H9 (cell line): ENCODE results near the gene ULK2. TPM values are rescaled to one million over a fixed set of nuclear protein-coding genes. Genes with fewer than 3 reads are reported as not detected.
A peak's percentile ranks its signal among the peaks of the same experiment; 100 is the strongest.

Experiments used
- DNase-seq: peaks from one replicate; pipeline ENCODE4 v3.0.0-alpha.2; 2017
- H2AFZ ChIP-seq: one replicate; pipeline ENCODE4 v1.6.1; 2013; ENCODE audit warnings: mild to moderate bottlenecking, low read length, control low read depth, moderate library complexity
- H2AK5ac ChIP-seq: 2 replicates; pipeline ENCODE4 v1.6.1; 2013; ENCODE audit warnings: low read length, control low read depth, mixed read lengths; ENCODE audit not compliant: insufficient read length
- H2BK120ac ChIP-seq: one replicate; pipeline ENCODE4 v1.6.1; 2013; ENCODE audit warnings: low read depth, mild to moderate bottlenecking, low read length, control low read depth, inconsistent platforms; ENCODE audit not compliant: poor library complexity, severe bottlenecking
- H2BK12ac ChIP-seq: 2 replicates; pipeline ENCODE4 v1.6.1; 2013; ENCODE audit warnings: low read length, control low read depth, mixed read lengths, low read depth; ENCODE audit not compliant: insufficient read length
- H2BK15ac ChIP-seq: 2 replicates; pipeline ENCODE4 v1.6.1; 2013; ENCODE audit warnings: low read depth, low read length, control low read depth
- H2BK20ac ChIP-seq: one replicate; pipeline ENCODE4 v1.6.1; 2013; ENCODE audit warnings: low read depth, mild to moderate bottlenecking, low read length, control low read depth, inconsistent platforms; ENCODE audit not compliant: poor library complexity, severe bottlenecking
- H2BK5ac ChIP-seq: 2 replicates; pipeline ENCODE4 v1.6.1; 2013; ENCODE audit warnings: low read length, control low read depth, mixed read lengths; ENCODE audit not compliant: insufficient read length
- H3K14ac ChIP-seq: 2 replicates; pipeline ENCODE4 v1.6.1; 2013; ENCODE audit warnings: low read length, control low read depth; ENCODE audit not compliant: insufficient read depth
- H3K18ac ChIP-seq: 2 replicates; pipeline ENCODE4 v1.6.1; 2013; ENCODE audit warnings: low read depth, mild to moderate bottlenecking, mixed read lengths, low read length, control low read depth; ENCODE audit not compliant: insufficient read length
- H3K23ac ChIP-seq: 2 replicates; pipeline ENCODE4 v1.6.1; 2013; ENCODE audit warnings: low read length, control low read depth, mixed read lengths, low read depth; ENCODE audit not compliant: insufficient read length
- H3K23me2 ChIP-seq: 2 replicates; pipeline ENCODE4 v1.6.1; 2013; ENCODE audit warnings: low read depth, mild to moderate bottlenecking, mixed read lengths, low read length, control low read depth; ENCODE audit not compliant: insufficient read length, poor library complexity, severe bottlenecking
- H3K27ac ChIP-seq: 2 replicates; pipeline ENCODE4 v1.5.1; 2013; ENCODE audit warnings: low read length, control low read depth, mixed read lengths, low read depth; ENCODE audit not compliant: insufficient read length
- H3K27me3 ChIP-seq: 2 replicates; pipeline ENCODE4 v1.6.1; 2013; ENCODE audit warnings: low read length, control low read depth, inconsistent platforms; ENCODE audit not compliant: insufficient read depth
- H3K4ac ChIP-seq: 2 replicates; pipeline ENCODE4 v1.6.1; 2013; ENCODE audit warnings: low read depth, mild to moderate bottlenecking, control low read depth, inconsistent platforms, low read length, moderate library complexity
- H3K4me1 ChIP-seq: 2 replicates; pipeline ENCODE4 v1.6.1; 2013; ENCODE audit warnings: low read length, control low read depth, inconsistent platforms; ENCODE audit not compliant: insufficient read depth
- H3K4me2 ChIP-seq: 2 replicates; pipeline ENCODE4 v1.6.1; 2013; ENCODE audit warnings: low read length, control low read depth, mixed read lengths; ENCODE audit not compliant: insufficient read length, insufficient read depth
- H3K56ac ChIP-seq: 2 replicates; pipeline ENCODE4 v1.6.1; 2013; ENCODE audit warnings: low read depth, mild to moderate bottlenecking, mixed read lengths, low read length, control low read depth; ENCODE audit not compliant: insufficient read length
- H3K79me1 ChIP-seq: 2 replicates; pipeline ENCODE4 v1.6.1; 2013; ENCODE audit warnings: low read depth, mild to moderate bottlenecking, moderate library complexity, low read length, control low read depth, inconsistent platforms; ENCODE audit not compliant: insufficient read depth, poor library complexity, severe bottlenecking
- H3K79me2 ChIP-seq: 2 replicates; pipeline ENCODE4 v1.6.1; 2013; ENCODE audit warnings: low read length, control low read depth, inconsistent platforms; ENCODE audit not compliant: insufficient read depth
- H3K9ac ChIP-seq: 2 replicates; pipeline ENCODE4 v1.6.1; 2013; ENCODE audit warnings: low read length, control low read depth, mixed read lengths; ENCODE audit not compliant: insufficient read length; ENCODE audit errors: extremely low read depth
- H3K9me3 ChIP-seq: one replicate; pipeline ENCODE4 v1.6.1; 2013; ENCODE audit warnings: low read depth, low read length, inconsistent platforms; ENCODE audit not compliant: control insufficient read depth
- H3T11ph ChIP-seq: one replicate; pipeline ENCODE4 v1.6.1; 2013; ENCODE audit warnings: mild to moderate bottlenecking, low read length, control low read depth, inconsistent platforms
- H4K20me1 ChIP-seq: one replicate; pipeline ENCODE4 v1.6.1; 2013; ENCODE audit not compliant: control insufficient read depth, insufficient read length, insufficient read depth
- H4K5ac ChIP-seq: 2 replicates; pipeline ENCODE4 v1.6.1; 2013; ENCODE audit warnings: low read depth, mild to moderate bottlenecking, mixed read lengths, low read length, control low read depth; ENCODE audit not compliant: insufficient read length
- H4K8ac ChIP-seq: replicated peaks from 2 replicates; pipeline ENCODE4 v1.6.1; 2013; ENCODE audit warnings: low read length, control low read depth, mixed read lengths, low read depth; ENCODE audit not compliant: insufficient read length
- H4K91ac ChIP-seq: 2 replicates; pipeline ENCODE4 v1.6.1; 2013; ENCODE audit warnings: low read depth, mild to moderate bottlenecking, moderate library complexity, mixed read lengths, low read length, control low read depth; ENCODE audit not compliant: insufficient read length
- H3K27ac Mint-ChIP-seq, 3 experiments: 2 replicates in 2 of 3; 3 replicates in 1 of 3; pipeline ENCODE4 v1.8.0; 2020 to 2021; ENCODE audit warnings: mixed read lengths in 3 of 3, mild to moderate bottlenecking in 1 of 3, moderate library complexity in 1 of 3
- H3K27me3 Mint-ChIP-seq: 2 replicates; pipeline ENCODE4 v1.8.0; 2021; ENCODE audit warnings: low read depth, mild to moderate bottlenecking, moderate library complexity, mixed read lengths
- H3K36me3 Mint-ChIP-seq, 3 experiments: 2 replicates in 2 of 3; 3 replicates in 1 of 3; pipeline ENCODE4 v1.8.0; 2020 to 2021; ENCODE audit warnings: low read depth in 3 of 3, mixed read lengths in 3 of 3; ENCODE audit not compliant: insufficient read depth in 1 of 3
- H3K4me1 Mint-ChIP-seq, 2 experiments: 2 replicates each; pipeline ENCODE4 v1.8.0; 2020; ENCODE audit warnings: mixed read lengths in 2 of 2
- H3K4me3 Mint-ChIP-seq, 2 experiments: 2 replicates in 1 of 2; 3 replicates in 1 of 2; pipeline ENCODE4 v1.8.0; 2020 to 2021; ENCODE audit warnings: mild to moderate bottlenecking in 2 of 2, mixed read lengths in 2 of 2, moderate library complexity in 1 of 2
- H3K9me3 Mint-ChIP-seq, 2 experiments: 2 replicates in 1 of 2; 3 replicates in 1 of 2; pipeline ENCODE4 v1.8.0; 2020; ENCODE audit warnings: mild to moderate bottlenecking in 2 of 2, mixed read lengths in 2 of 2, moderate library complexity in 1 of 2
- WGBS: extraction: QIAGEN DNeasy Blood & Tissue Kit; methylation state at CpG from one replicate; pipeline ENCODE4 v1.1.7; 2013; ENCODE audit warnings: missing lambda C conversion rate, low lambda C conversion rate, mixed read lengths; ENCODE audit not compliant: insufficient read length; ENCODE audit errors: extremely low coverage; 5-methylcytosine and 5-hydroxymethylcytosine counted together
- total RNA-seq: library from RNA; stranded (reverse); gene quantifications from 2 replicates; pipeline ENCODE4 v1.2.1, GENCODE V29; 2021
- TF ChIP-seq, protein P1 (sequence below): fragments of 200-600 bp; sonication (generic); conservative IDR thresholded peaks from 3 replicates; pipeline ENCODE4 v1.8.0; 2021; ENCODE audit warnings: antibody characterized with exemption, mild to moderate bottlenecking

Gene ULK2
- total RNA-seq, 1 experiment from 2014 or later, result 11.5 TPM

DNA sequence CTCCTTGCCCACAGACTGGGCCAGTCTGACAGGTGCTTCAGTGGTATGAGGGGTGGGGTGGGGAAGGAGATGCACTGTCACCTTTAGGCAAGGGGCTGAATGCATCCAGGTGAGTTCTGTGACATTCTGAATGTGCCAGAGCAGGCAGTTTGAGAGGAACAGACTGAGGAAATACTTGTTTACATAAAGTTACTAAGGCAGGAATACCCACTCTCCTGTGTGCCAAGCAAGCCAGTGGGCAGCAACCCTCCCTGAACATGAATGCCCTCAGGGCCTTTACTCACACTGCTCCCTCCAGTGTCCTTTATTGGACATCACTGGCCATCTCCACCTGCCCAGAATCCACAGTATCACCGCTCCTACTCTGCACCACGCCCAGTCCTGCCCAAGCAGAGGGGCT lies 33.1 kb upstream of the ULK2 start:
- no peaks in the 10 kb centered on the region for H3K9me3 Mint-ChIP-seq
- H4K91ac ChIP-seq, result no peak overlapping the region
- no peak overlapping the region for H2BK120ac ChIP-seq
- no peak overlapping the region for H2BK20ac ChIP-seq
- H3K4ac ChIP-seq, result no peak overlapping the region
- H4K8ac ChIP-seq, result no peak overlapping the region
- H2BK5ac ChIP-seq, result no peak overlapping the region
- no peak overlapping the region for H3T11ph ChIP-seq
- H3K14ac ChIP-seq, result no peak overlapping the region
- no peak overlapping the region for H3K4me2 ChIP-seq
- no peak overlapping the region for H2BK12ac ChIP-seq
- H3K27ac Mint-ChIP-seq, result peak overlapping the region in 1 of 3 experiments; percentile 45; a peak in 2 of 7 replicates
- no peak overlapping the region for H3K9ac ChIP-seq
- no peak overlapping the region for H3K18ac ChIP-seq
- no peak for DNase-seq
- peaks cover 8 to 17% of the 10 kb centered on the region in 2 experiments for H3K4me1 Mint-ChIP-seq
- no peak overlapping the region for H4K5ac ChIP-seq
- no peaks in the 10 kb centered on the region for H3K27me3 Mint-ChIP-seq
- H4K20me1 ChIP-seq, result no peaks in the 10 kb centered on the region
- H2AFZ ChIP-seq, result no peak overlapping the region
- no peaks in the 10 kb centered on the region for H3K23me2 ChIP-seq
- no peaks in the 10 kb centered on the region for H3K79me2 ChIP-seq
- H2AK5ac ChIP-seq, result no peak overlapping the region
- H2BK15ac ChIP-seq, result no peak overlapping the region
- H3K4me1 ChIP-seq, result no peaks in the 10 kb centered on the region; the same call in 1 of the 2 replicates
- no peak overlapping the region for H3K56ac ChIP-seq
- peaks cover 11 to 51% (median 33%) of the 10 kb centered on the region in 3 experiments; a peak in 6 of 7 replicates for H3K36me3 Mint-ChIP-seq
- H3K27me3 ChIP-seq, result no peaks in the 10 kb centered on the region
- no peak overlapping the region for H3K27ac ChIP-seq
- no peak overlapping the region for H3K4me3 Mint-ChIP-seq
- WGBS, result no CpG with 5 or more reads among the region's 2 CpGs
- H3K79me1 ChIP-seq, result no peaks in the 10 kb centered on the region
- H3K23ac ChIP-seq, result no peak overlapping the region
- H3K9me3 ChIP-seq, result no peaks in the 10 kb centered on the region
- TF ChIP-seq, protein P1, sequence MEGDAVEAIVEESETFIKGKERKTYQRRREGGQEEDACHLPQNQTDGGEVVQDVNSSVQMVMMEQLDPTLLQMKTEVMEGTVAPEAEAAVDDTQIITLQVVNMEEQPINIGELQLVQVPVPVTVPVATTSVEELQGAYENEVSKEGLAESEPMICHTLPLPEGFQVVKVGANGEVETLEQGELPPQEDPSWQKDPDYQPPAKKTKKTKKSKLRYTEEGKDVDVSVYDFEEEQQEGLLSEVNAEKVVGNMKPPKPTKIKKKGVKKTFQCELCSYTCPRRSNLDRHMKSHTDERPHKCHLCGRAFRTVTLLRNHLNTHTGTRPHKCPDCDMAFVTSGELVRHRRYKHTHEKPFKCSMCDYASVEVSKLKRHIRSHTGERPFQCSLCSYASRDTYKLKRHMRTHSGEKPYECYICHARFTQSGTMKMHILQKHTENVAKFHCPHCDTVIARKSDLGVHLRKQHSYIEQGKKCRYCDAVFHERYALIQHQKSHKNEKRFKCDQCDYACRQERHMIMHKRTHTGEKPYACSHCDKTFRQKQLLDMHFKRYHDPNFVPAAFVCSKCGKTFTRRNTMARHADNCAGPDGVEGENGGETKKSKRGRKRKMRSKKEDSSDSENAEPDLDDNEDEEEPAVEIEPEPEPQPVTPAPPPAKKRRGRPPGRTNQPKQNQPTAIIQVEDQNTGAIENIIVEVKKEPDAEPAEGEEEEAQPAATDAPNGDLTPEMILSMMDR, result no peak
